ENCODE measurements around the gene DARS2.
"Not testable (repeated sequence)": the region's sequence is repeated elsewhere in the genome, so short reads cannot be mapped to it uniquely, and the experiment has no call there.

Gene DARS2

DNA sequence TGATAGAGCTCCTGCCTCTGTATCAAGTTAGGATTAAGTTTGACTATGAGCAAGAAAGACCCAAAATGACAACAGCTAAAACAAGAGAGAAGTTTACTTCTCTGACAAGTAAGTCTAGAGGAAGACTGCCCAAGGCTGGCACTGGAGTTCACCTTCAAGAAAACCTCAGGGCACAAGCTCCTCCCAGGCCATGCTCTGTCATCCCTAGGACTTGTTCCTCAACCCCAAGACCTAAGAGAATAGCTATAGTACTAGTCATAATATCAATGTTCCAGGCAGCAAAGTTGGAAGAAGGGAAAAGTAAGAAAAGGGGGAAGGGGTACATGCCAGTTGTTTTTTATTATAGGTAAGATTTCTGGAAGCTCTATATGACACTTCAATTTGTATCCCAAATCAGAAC, 26.4 kb upstream of the DARS2 start:
- no peak overlapping the region for H3K4me3 ChIP-seq (ENCODE audit: low read depth, low read length)
- no peak for TF ChIP-seq CTCF (IDR thresholded peaks at IDR 0.05; ENCODE audit: low read depth, low read length, missing control alignments)
- no peak overlapping the region for H3K27ac ChIP-seq
- no peaks in the 10 kb centered on the region for H3K27me3 ChIP-seq (replicated peaks)
- peaks cover 5% of the 10 kb centered on the region for H3K36me3 ChIP-seq (replicated peaks)
- peak; percentile 1 for DNase-seq
- in situ Hi-C loops (cut with HindIII; ENCODE audit: low pct_ligation_motif_present, low sequenced_read_pairs) = no loop called here

- in situ Hi-C loops (cut with HindIII; ENCODE audit: low pct_ligation_motif_present, low sequenced_read_pairs); H3K4me3 ChIP-seq (ENCODE audit: low read depth, low read length); H3K36me3 ChIP-seq (replicated peaks): not testable (repeated sequence)
Observed at GRCh38 chr1:173799995-173800394, 24.5 kb upstream of the DARS2 start.

DNA sequence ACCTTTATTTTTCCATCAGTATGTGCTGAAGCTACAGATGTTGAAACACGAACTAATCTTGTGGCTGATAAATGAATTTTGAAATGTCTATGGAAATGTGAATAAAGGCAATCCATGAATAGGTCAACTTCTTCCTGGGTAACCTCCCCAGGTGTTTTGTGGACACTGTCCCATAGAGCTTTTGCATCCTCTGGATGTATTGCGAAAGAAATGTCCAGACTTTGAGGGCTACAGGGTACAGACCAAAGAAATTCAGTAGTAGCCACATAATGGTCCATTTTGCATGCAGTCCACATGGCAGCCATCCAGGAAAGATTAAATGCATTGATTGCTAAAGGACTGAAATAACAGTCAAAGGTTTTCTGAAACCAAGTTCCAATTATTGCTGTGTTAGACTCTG, 21.5 kb upstream of the DARS2 start:
- DNase-seq = no peak
- no peak for TF ChIP-seq CTCF (IDR thresholded peaks at IDR 0.05; ENCODE audit: low read depth, low read length, missing control alignments)
- peaks cover 18% of the 10 kb centered on the region for H3K36me3 ChIP-seq (replicated peaks)
- in situ Hi-C loops (cut with HindIII; ENCODE audit: low pct_ligation_motif_present, low sequenced_read_pairs) = no loop called here
- H3K4me3 ChIP-seq (ENCODE audit: low read depth, low read length) = no peak overlapping the region
- H3K27me3 ChIP-seq (replicated peaks) = no peaks in the 10 kb centered on the region
- H3K27ac ChIP-seq = no peak overlapping the region

More at GRCh38 chr1:173799995-173800394, 24.5 kb upstream of the DARS2 start:
- not testable (repeated sequence) for DNase-seq; H3K27ac ChIP-seq; H3K27me3 ChIP-seq (replicated peaks)

DNA sequence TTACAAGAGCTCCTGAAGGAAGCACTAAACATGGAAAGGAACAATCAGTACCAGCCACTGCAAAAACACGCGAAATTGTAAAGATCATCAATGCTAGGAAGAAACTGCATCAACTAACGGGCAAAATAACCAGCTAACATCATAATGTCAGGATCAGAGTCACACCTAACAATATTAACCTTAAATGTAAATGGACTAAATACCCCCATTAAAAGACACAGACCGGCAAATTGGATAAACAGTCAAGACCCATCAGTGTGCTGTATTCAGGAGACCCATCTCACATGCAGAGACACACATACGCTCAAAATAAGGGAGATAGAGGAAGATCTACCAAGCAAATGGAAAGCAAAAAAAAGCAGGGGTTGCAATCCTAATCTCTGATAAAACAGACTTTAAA, 10.8 kb upstream of the DARS2 start:
- DNase-seq; in situ Hi-C loops (cut with HindIII; ENCODE audit: low pct_ligation_motif_present, low sequenced_read_pairs); H3K4me3 ChIP-seq (ENCODE audit: low read depth, low read length): not testable (repeated sequence)

DNA sequence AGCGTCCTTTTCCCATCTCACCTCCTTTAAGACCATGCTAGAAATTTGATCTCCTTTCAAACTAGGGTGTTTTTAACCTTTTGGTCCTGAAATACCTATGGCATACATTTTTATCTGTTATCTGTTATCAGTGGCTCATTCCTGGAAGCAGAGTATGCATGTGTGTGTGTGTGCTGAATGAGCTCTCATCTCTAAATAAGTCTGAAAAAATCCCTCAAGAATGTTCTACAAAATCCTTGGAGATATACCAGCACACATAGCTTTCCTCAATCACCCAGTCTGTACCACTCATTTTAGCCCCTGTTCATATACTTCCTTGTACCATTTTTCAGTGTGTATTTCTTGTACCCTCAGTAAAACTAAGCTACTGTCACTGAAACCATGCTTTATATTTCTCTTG, 6.0 kb upstream of the DARS2 start:
- in situ Hi-C loops (cut with HindIII; ENCODE audit: low pct_ligation_motif_present, low sequenced_read_pairs) = no loop called here
- H3K36me3 ChIP-seq (replicated peaks) = no peaks in the 10 kb centered on the region
- no peak for TF ChIP-seq CTCF (IDR thresholded peaks at IDR 0.05; ENCODE audit: low read depth, low read length, missing control alignments)

More for the DNA sequence above, 10.8 kb upstream of the DARS2 start:
- not testable (repeated sequence) for H3K27me3 ChIP-seq (replicated peaks); H3K36me3 ChIP-seq (replicated peaks); H3K27ac ChIP-seq

GRCh38 chr1:173821680-173822079, 2.8 kb upstream of the DARS2 start:
- in situ Hi-C loops (cut with HindIII; ENCODE audit: low pct_ligation_motif_present, low sequenced_read_pairs) = no loop called here
- H3K27me3 ChIP-seq (replicated peaks) = no peaks in the 10 kb centered on the region
- no peak for TF ChIP-seq CTCF (IDR thresholded peaks at IDR 0.05; ENCODE audit: low read depth, low read length, missing control alignments)

More for the DNA sequence above, 6.0 kb upstream of the DARS2 start:
- Histone ChIP-seq H3K27ac (no peak overlapping the region), H3K4me3 (ENCODE audit: low read depth, low read length) (no peak overlapping the region), H3K27me3 (replicated peaks) (no peaks in the 10 kb centered on the region)
- no peak for DNase-seq

DNA sequence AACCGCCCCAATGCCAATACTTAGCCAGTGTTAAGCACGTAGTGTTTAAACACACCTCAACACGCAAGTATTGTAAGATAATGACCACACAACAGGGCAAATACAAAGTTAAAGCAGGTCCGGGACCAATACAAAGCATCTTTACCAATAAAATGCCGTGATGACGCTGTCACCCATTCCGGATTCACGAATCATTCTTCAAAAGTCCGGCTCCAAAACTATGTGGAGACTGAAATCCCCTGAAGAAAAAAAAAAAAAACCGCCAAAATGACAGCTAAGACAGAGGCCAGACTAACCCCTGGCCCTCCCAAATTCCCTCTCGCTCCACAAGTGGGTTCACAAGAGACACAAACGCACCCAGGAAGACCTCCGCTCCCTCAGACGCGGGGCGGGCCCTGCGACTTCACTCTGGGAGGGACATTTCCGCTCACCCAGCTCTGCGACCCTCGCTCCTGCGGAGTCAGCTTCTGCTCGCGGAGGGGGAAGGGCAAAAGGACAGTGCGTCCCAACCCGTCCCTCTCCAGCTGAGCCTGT, 625 bp upstream of the DARS2 start:
- TF ChIP-seq CTCF (IDR thresholded peaks at IDR 0.05; ENCODE audit: low read depth, low read length, missing control alignments) = no peak
- in situ Hi-C loops (cut with HindIII; ENCODE audit: low pct_ligation_motif_present, low sequenced_read_pairs) = no loop called here
- DNase-seq = no peak
- H3K27me3 ChIP-seq (replicated peaks) = no peaks in the 10 kb centered on the region
- peak overlapping the region; percentile 98 for H3K4me3 ChIP-seq (ENCODE audit: low read depth, low read length)
- H3K36me3 ChIP-seq (replicated peaks) = no peaks in the 10 kb centered on the region
- H3K27ac ChIP-seq = peak overlapping the region; percentile 96

More at GRCh38 chr1:173821680-173822079, 2.8 kb upstream of the DARS2 start:
- Histone ChIP-seq H3K27ac (no peak overlapping the region), H3K4me3 (ENCODE audit: low read depth, low read length) (no peak overlapping the region), H3K36me3 (replicated peaks) (no peaks in the 10 kb centered on the region)
- DNase-seq = no peak
